ENCODE data around the gene PTPRT. TPM values are rescaled to one million over a fixed set of nuclear protein-coding genes. Genes with fewer than 3 reads are reported as not detected.

PTPRT gene
- total RNA-seq, 1 donor from 2014 or later, result not detected

GRCh38 chr20:43140726-43141125, 49.0 kb downstream of the PTPRT start:
- Mint-ChIP-seq H3K27ac (no peak overlapping the region), H3K4me1 (ENCODE audit: low read depth) (no peaks in the 10 kb centered on the region), H3K36me3 (ENCODE audit: low read depth) (no peaks in the 10 kb centered on the region)

DNA sequence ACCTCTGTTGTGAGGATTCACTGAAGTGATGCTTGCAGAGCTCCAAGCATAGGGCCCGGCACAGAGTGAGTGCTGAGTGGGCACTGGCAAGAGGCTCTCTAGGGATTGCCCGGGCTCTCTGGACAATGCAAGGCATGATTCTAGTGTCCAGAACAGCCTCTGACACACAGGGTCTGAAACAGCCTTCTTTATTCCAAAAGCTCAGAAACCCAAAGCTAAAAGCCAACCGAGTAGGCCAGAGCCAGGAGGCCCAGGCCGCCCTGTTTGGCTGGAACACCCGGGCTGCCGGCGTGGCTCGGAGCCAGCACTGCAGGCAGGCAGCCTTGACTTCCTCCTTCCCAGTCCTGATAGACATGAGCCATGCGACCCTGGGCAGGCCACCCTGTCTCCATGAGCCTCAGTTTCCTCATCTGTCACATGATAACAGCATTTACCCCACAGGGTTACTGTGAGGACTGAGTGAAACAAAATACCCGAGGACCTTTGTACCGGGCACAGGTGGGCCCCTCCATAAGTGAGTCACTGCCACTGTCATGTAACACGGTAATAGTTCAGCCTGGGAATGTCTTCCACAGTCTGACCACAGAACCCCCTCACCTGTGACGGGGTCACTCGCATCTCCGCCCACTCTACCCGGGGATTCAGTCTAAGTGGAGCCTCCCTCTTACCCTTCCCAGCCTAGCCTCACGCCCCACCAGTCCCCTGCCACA, 51.5 kb downstream of the PTPRT start:
- Mint-ChIP-seq H3K36me3 (ENCODE audit: low read depth) (no peaks in the 10 kb centered on the region), H3K27me3 (ENCODE audit: low read depth) (no peaks in the 10 kb centered on the region), H3K9me3 (no peaks in the 10 kb centered on the region), H3K4me1 (ENCODE audit: low read depth) (no peaks in the 10 kb centered on the region), H3K4me3 (ENCODE audit: low read depth) (no peak overlapping the region), H3K27ac (no peak overlapping the region)
- intact Hi-C loops (cut with micrococcal nuclease), result no loop called here
- DNase-seq (ENCODE audit: low spot score), result no peak

More at GRCh38 chr20:43140726-43141125, 49.0 kb downstream of the PTPRT start:
- intact Hi-C loops (cut with micrococcal nuclease), result no loop called here
- DNase-seq (ENCODE audit: low spot score), result no peak
- Mint-ChIP-seq H3K9me3 (no peaks in the 10 kb centered on the region), H3K27me3 (ENCODE audit: low read depth) (no peaks in the 10 kb centered on the region), H3K4me3 (ENCODE audit: low read depth) (no peak overlapping the region)

DNA sequence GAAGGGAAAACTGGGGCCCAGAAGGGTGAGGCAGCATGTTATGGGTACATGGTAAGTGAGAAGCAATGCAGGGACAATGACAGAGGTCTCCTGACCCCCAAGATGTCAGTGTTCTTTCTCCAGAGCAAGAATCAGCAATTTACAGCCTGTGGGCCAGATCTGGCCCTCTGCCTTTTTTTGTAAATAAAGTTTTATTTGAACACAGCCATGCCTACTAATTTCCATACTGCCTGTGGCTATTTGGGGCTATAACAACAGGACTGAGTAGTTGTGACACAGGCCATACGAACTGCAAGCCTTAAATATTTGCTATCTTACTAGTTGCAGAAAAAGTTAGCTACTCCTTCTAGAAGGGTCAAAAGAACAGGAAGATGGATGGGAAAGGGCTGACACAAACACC, 52.5 kb downstream of the PTPRT start:
- DNase-seq (ENCODE audit: low spot score), result no peak
- H3K9me3 Mint-ChIP-seq, result no peaks in the 10 kb centered on the region
- H3K27me3 Mint-ChIP-seq (ENCODE audit: low read depth), result no peaks in the 10 kb centered on the region
- no peak overlapping the region for H3K4me3 Mint-ChIP-seq (ENCODE audit: low read depth)
- intact Hi-C loops (cut with micrococcal nuclease), result no loop called here
- no peaks in the 10 kb centered on the region for H3K4me1 Mint-ChIP-seq (ENCODE audit: low read depth)
- H3K36me3 Mint-ChIP-seq (ENCODE audit: low read depth), result no peaks in the 10 kb centered on the region
- H3K27ac Mint-ChIP-seq, result no peak overlapping the region

- H3K9me3 Mint-ChIP-seq, result no peaks in the 10 kb centered on the region
- H3K4me1 Mint-ChIP-seq (ENCODE audit: low read depth), result no peaks in the 10 kb centered on the region
- intact Hi-C loops (cut with micrococcal nuclease), result no loop called here
- H3K4me3 Mint-ChIP-seq (ENCODE audit: low read depth), result no peak overlapping the region
- no peak overlapping the region for H3K27ac Mint-ChIP-seq
- DNase-seq (ENCODE audit: low spot score), result no peak
- H3K36me3 Mint-ChIP-seq (ENCODE audit: low read depth), result no peaks in the 10 kb centered on the region
- no peaks in the 10 kb centered on the region for H3K27me3 Mint-ChIP-seq (ENCODE audit: low read depth)
These were observed 65.5 kb downstream of the PTPRT start for GRCh38 chr20:43124241-43124640.

- H3K27me3 Mint-ChIP-seq (ENCODE audit: low read depth), result no peaks in the 10 kb centered on the region
- H3K27ac Mint-ChIP-seq, result no peak overlapping the region
- no peaks in the 10 kb centered on the region for H3K9me3 Mint-ChIP-seq
- no peaks in the 10 kb centered on the region for H3K4me1 Mint-ChIP-seq (ENCODE audit: low read depth)
- no peaks in the 10 kb centered on the region for H3K36me3 Mint-ChIP-seq (ENCODE audit: low read depth)
- no peak overlapping the region for H3K4me3 Mint-ChIP-seq (ENCODE audit: low read depth)
- no peak for DNase-seq (ENCODE audit: low spot score)
- intact Hi-C loops (cut with micrococcal nuclease), result no loop called here
These were observed 66.5 kb downstream of the PTPRT start for GRCh38 chr20:43123180-43123579.

GRCh38 chr20:43119720-43120119, 70.0 kb downstream of the PTPRT start:
- Mint-ChIP-seq H3K27ac (no peak overlapping the region), H3K27me3 (ENCODE audit: low read depth) (no peaks in the 10 kb centered on the region), H3K4me3 (ENCODE audit: low read depth) (no peak overlapping the region), H3K36me3 (ENCODE audit: low read depth) (no peaks in the 10 kb centered on the region), H3K9me3 (no peaks in the 10 kb centered on the region), H3K4me1 (ENCODE audit: low read depth) (no peaks in the 10 kb centered on the region)
- intact Hi-C loops (cut with micrococcal nuclease), result no loop called here
- no peak for DNase-seq (ENCODE audit: low spot score)

DNA sequence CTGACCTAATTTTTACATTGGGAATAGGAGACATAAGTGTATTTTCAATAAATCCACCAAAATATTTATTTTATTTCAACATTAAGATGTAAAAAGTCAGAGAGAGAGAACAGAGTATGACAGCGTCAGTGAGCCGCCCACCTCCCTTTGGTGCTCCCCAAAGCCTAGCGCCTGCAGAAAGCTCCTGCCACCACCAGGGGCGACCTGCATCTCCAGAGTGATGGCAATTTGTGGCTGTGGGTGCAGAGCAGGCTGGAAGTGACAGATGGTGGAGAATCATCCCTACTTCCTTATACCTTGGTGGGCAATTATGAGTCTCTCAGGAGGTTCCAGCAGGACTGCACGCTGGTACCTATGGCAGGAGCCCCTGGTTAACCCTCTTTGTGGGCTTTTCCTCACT, 87.3 kb downstream of the PTPRT start:
- no peak for DNase-seq (ENCODE audit: low spot score)
- Mint-ChIP-seq H3K27me3 (ENCODE audit: low read depth) (no peaks in the 10 kb centered on the region), H3K27ac (no peak overlapping the region), H3K4me3 (ENCODE audit: low read depth) (no peak overlapping the region), H3K36me3 (ENCODE audit: low read depth) (no peaks in the 10 kb centered on the region), H3K9me3 (no peaks in the 10 kb centered on the region), H3K4me1 (ENCODE audit: low read depth) (no peaks in the 10 kb centered on the region)
- intact Hi-C loops (cut with micrococcal nuclease), result no loop called here

DNA sequence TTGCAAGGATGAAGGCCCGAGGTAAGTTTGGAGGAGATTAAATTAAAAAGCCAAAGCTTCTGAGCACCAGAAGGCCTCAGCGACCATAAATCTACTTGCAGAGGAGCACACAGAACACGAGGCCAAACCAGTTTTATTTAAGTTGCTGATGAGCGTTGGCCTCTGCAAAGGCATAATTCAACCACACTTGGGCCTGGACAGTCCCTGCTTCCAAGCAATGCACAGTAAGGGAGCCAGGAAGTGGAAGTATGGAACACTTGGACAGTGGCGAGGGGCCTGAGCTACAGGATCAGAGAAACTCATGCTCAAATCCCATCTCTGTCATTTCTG, 92.8 kb downstream of the PTPRT start:
- intact Hi-C loops (cut with micrococcal nuclease), result no loop called here
- no peak for DNase-seq (ENCODE audit: low spot score)
- Mint-ChIP-seq H3K27me3 (ENCODE audit: low read depth) (no peaks in the 10 kb centered on the region), H3K27ac (no peak overlapping the region), H3K4me1 (ENCODE audit: low read depth) (no peaks in the 10 kb centered on the region), H3K4me3 (ENCODE audit: low read depth) (no peak overlapping the region), H3K36me3 (ENCODE audit: low read depth) (no peaks in the 10 kb centered on the region), H3K9me3 (peaks cover 15% of the 10 kb centered on the region)

DNA sequence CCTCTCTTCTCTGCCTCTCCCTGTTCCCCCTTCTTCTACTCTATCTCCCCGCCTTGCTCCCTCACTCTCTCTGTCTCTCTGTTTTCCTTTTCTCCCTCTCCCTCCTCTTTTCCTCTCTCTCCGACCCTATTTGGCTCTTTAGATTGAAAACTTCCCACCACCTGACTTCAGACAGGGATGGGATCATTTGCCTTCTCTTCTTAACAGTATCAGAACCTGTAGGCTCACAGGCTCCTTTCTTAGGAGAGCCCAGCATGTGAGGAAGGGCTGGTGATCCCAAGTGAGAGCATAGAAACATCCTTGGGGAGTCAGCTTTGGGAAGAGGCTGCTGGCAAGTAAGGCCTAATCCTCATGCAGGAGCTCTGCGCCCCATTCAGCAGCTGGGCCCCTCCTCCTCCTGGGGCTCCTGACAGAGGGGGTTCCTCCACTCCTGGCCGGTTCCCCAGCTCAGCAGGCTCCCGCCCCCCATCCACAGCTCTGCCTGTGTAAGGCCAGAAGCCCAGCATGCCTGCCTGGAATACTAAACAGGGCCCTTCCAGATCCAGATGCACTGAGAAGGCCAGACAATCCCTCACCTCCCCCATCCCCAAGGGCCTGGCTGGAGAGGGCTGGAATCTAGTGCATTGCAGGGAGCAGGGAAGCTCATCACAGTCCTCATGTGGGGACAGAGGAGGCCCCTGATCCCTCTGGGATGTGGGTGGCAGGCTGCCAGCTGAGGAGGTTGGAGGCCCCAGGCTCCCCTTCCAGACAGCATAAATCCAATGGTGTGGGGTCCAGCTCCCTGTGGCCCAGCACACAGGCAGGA, 93.4 kb downstream of the PTPRT start:
- H3K27ac Mint-ChIP-seq, result no peak overlapping the region
- no peak for DNase-seq (ENCODE audit: low spot score)
- no peaks in the 10 kb centered on the region for H3K36me3 Mint-ChIP-seq (ENCODE audit: low read depth)
- H3K4me1 Mint-ChIP-seq (ENCODE audit: low read depth), result no peaks in the 10 kb centered on the region
- intact Hi-C loops (cut with micrococcal nuclease), result no loop called here
- H3K4me3 Mint-ChIP-seq (ENCODE audit: low read depth), result no peak overlapping the region
- no peaks in the 10 kb centered on the region for H3K27me3 Mint-ChIP-seq (ENCODE audit: low read depth)
- peaks cover 20% of the 10 kb centered on the region for H3K9me3 Mint-ChIP-seq

GRCh38 chr20:43095034-43095433, 94.7 kb downstream of the PTPRT start:
- Mint-ChIP-seq H3K4me1 (ENCODE audit: low read depth) (no peaks in the 10 kb centered on the region), H3K36me3 (ENCODE audit: low read depth) (no peaks in the 10 kb centered on the region), H3K9me3 (peaks cover 23% of the 10 kb centered on the region), H3K4me3 (ENCODE audit: low read depth) (no peak overlapping the region), H3K27ac (no peak overlapping the region), H3K27me3 (ENCODE audit: low read depth) (no peaks in the 10 kb centered on the region)
- intact Hi-C loops (cut with micrococcal nuclease), result no loop called here
- no peak for DNase-seq (ENCODE audit: low spot score)

DNA sequence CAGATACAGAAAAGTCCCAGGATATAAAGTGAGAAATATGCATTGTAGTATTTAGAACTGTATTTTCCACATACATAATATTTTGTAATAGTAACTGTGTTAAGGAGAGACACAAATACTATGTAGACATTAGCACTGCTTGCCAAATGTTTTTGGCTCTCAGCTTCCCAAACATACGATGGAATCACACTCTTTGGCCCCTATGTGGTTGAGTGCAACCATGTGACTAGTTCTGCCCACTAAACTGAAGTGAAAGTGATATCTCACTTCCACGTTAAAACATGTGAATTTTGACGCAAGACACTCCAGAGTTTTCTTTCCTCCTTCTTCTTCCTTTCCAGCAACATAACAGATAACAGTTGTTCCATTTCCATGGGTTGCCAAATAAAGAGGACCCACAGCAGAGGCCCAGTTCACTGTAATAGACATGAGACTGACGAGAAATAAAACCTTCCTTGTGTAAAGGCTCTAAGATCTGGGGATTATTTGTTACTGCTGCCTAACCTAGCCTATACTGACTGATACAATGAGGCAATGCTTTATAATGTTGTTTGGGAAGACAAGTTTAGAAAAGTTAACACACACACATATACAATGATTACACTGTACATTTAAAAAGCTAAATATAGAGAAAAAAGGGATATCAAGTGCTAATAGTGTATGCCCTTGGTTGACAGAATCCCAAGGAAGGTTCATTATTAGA, 97.2 kb downstream of the PTPRT start:
- Mint-ChIP-seq H3K27ac (no peak overlapping the region), H3K36me3 (ENCODE audit: low read depth) (no peaks in the 10 kb centered on the region), H3K4me1 (ENCODE audit: low read depth) (no peaks in the 10 kb centered on the region), H3K27me3 (ENCODE audit: low read depth) (no peaks in the 10 kb centered on the region), H3K4me3 (ENCODE audit: low read depth) (no peak overlapping the region), H3K9me3 (peaks cover 23% of the 10 kb centered on the region)
- intact Hi-C loops (cut with micrococcal nuclease), result no loop called here
- DNase-seq (ENCODE audit: low spot score), result no peak

- DNase-seq (ENCODE audit: low spot score), result no peak
- peaks cover 5% of the 10 kb centered on the region for H3K9me3 Mint-ChIP-seq
- no peaks in the 10 kb centered on the region for H3K36me3 Mint-ChIP-seq (ENCODE audit: low read depth)
- no peak overlapping the region for H3K27ac Mint-ChIP-seq
- no peaks in the 10 kb centered on the region for H3K27me3 Mint-ChIP-seq (ENCODE audit: low read depth)
- no peaks in the 10 kb centered on the region for H3K4me1 Mint-ChIP-seq (ENCODE audit: low read depth)
- intact Hi-C loops (cut with micrococcal nuclease), result no loop called here
- no peak overlapping the region for H3K4me3 Mint-ChIP-seq (ENCODE audit: low read depth)
These were observed 121.2 kb downstream of the PTPRT start for GRCh38 chr20:43068482-43068881.

- Mint-ChIP-seq H3K27me3 (ENCODE audit: low read depth) (no peaks in the 10 kb centered on the region), H3K4me1 (ENCODE audit: low read depth) (no peaks in the 10 kb centered on the region)
These were observed 123.6 kb downstream of the PTPRT start for GRCh38 chr20:43066125-43066524.

More at GRCh38 chr20:43066125-43066524, 123.6 kb downstream of the PTPRT start:
- DNase-seq (ENCODE audit: low spot score), result no peak
- intact Hi-C loops (cut with micrococcal nuclease), result no loop called here
- no peak overlapping the region for H3K27ac Mint-ChIP-seq
- H3K4me3 Mint-ChIP-seq (ENCODE audit: low read depth), result no peak overlapping the region
- H3K9me3 Mint-ChIP-seq, result peaks cover 5% of the 10 kb centered on the region
- H3K36me3 Mint-ChIP-seq (ENCODE audit: low read depth), result no peaks in the 10 kb centered on the region
